Gastroesophageal sphincter (tissue), 3 donors: ENCODE measurements around the gene PSMA5.

Source experiments
- EP300 ChIP-seq: sonication (generic); formaldehyde crosslinking; IDR thresholded peaks from one replicate; pipeline ENCODE4 v1.6.1; 2017; ENCODE audit warnings: antibody characterized with exemption, mild to moderate bottlenecking
- POLR2A ChIP-seq, 2 donors: fragments of 450-650 bp; IDR thresholded peaks; one replicate each; pipeline ENCODE4 v1.6.1; 2017; ENCODE audit warnings: antibody characterized with exemption in 2 of 2, mild to moderate bottlenecking in 2 of 2, moderate library complexity in 1 of 2
- POLR2AphosphoS5 ChIP-seq: sonication (generic); formaldehyde crosslinking; IDR thresholded peaks from one replicate; pipeline ENCODE4 v1.6.1; 2017; ENCODE audit warnings: antibody characterized with exemption
- TF ChIP-seq, protein P1 (sequence below), 4 experiments: fragments of 200-600 bp in 2 of 4; fragments of 450-650 bp in 2 of 4; sonication (generic) in 1 of 4; IDR thresholded peaks; one replicate each; pipeline ENCODE4 v1.5.1; 2017 to 2019; ENCODE audit warnings: antibody characterized with exemption in 4 of 4, mild to moderate bottlenecking in 2 of 4, moderate library complexity in 2 of 4

- TF ChIP-seq POLR2A (IDR thresholded peaks at IDR 0.05) (no peak), POLR2AphosphoS5 (no peak), EP300 (no peak)
- TF ChIP-seq, protein P1, sequence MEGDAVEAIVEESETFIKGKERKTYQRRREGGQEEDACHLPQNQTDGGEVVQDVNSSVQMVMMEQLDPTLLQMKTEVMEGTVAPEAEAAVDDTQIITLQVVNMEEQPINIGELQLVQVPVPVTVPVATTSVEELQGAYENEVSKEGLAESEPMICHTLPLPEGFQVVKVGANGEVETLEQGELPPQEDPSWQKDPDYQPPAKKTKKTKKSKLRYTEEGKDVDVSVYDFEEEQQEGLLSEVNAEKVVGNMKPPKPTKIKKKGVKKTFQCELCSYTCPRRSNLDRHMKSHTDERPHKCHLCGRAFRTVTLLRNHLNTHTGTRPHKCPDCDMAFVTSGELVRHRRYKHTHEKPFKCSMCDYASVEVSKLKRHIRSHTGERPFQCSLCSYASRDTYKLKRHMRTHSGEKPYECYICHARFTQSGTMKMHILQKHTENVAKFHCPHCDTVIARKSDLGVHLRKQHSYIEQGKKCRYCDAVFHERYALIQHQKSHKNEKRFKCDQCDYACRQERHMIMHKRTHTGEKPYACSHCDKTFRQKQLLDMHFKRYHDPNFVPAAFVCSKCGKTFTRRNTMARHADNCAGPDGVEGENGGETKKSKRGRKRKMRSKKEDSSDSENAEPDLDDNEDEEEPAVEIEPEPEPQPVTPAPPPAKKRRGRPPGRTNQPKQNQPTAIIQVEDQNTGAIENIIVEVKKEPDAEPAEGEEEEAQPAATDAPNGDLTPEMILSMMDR (IDR thresholded peaks at IDR 0.05) = no peak
Observed at GRCh38 chr1:109381573-109381972, 44.7 kb downstream of the PSMA5 start.
